NCI-H2196 treated with DMSO at 0.1 percent for 48 hours (cell line): ENCODE measurements around the gene CYP4A22.
"Not testable (repeated sequence)": the region's sequence is repeated elsewhere in the genome, so short reads cannot be mapped to it uniquely, and the experiment has no call there.

Experiments
- DNase-seq: peaks from one replicate; lab custom pipeline; 2025; ENCODE audit not compliant: unreplicated experiment; lab: John Stamatoyannopoulos, UW

CYP4A22 gene, protein sequence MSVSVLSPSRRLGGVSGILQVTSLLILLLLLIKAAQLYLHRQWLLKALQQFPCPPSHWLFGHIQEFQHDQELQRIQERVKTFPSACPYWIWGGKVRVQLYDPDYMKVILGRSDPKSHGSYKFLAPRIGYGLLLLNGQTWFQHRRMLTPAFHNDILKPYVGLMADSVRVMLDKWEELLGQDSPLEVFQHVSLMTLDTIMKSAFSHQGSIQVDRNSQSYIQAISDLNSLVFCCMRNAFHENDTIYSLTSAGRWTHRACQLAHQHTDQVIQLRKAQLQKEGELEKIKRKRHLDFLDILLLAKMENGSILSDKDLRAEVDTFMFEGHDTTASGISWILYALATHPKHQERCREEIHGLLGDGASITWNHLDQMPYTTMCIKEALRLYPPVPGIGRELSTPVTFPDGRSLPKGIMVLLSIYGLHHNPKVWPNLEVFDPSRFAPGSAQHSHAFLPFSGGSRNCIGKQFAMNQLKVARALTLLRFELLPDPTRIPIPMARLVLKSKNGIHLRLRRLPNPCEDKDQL

DNA sequence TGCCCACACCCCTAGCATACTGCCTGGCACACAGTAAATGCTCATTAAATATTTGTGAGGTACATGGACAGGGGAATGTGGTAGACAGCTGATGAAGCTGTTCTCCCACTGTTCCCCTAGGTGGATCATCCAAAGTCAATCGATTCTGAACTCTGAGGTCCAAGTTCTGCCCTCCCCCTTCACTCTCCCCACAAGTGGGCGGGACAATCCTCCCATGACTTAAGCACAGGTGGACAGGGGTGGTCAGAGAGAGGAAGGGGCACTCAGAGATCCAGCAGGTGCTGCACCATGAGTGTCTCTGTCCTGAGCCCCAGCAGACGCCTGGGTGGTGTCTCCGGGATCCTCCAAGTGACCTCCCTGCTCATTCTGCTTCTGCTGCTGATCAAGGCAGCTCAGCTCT lies at the start of gene CYP4A22:
TSS of gene CYP4A22 (plus strand) at position 244 of the 400 bp plus-strand sequence. CDS start at position 289, 45 bp downstream.
- DNase-seq, result no peak

DNA sequence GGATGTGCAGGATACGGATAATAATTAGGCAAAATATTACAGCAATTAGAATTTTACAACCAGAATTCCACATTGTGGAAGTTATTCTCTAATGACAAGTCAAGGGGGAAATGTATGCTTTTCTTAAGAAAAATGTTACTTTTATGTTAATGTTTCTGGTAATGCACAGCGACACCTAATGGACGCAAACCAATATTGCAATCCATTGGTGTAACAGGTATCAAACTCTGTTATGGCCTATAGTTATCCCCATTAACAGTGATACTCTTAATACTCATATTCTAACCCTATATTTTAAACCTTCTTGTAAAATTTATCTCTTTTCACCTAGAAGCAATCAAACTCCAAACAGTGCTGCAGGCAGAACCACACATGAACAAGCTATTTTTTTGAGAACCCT lies 47.9 kb upstream of the CYP4A22 start:
- not testable (repeated sequence) for DNase-seq

DNA sequence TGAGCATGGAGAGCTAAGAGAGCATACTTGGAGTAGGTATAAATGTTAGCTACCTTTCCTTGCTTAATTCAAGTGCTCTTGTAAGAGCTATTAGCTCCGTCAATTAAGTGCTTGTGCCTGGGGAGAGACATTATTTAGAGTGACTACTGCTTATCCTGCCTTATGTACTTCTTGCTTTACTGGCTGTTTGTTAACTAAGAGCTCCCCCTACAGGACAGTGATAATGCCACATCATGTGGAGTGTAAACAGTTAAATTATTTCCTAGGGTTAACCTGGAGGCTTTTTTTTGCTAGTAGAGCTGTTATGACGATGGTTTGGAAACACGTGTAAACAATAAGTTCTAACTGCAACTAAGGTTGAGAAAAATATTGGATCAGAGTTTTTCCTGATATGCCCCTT lies 45.8 kb upstream of the CYP4A22 start:
- DNase-seq, result not testable (repeated sequence)

DNA sequence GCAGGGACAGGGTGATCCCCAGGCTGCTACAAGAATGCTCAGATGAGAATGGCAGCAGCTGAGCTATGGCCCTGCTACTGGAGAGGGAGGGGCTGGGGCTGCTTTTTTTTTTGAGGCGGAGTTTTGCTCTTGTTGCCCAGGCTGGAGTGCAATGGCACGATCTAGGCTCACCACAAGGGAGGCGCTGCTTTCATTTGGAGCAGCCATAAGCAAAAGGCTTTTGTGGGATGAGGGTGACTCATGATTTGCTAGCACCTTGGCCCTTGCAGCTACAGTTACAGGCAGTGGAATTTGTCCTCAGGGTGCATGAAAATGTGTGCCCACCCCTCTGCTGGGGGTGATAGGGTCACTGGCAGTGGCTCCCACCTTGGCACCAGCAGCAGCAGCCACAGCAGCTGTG lies 32.4 kb upstream of the CYP4A22 start:
- no peak for DNase-seq

DNA sequence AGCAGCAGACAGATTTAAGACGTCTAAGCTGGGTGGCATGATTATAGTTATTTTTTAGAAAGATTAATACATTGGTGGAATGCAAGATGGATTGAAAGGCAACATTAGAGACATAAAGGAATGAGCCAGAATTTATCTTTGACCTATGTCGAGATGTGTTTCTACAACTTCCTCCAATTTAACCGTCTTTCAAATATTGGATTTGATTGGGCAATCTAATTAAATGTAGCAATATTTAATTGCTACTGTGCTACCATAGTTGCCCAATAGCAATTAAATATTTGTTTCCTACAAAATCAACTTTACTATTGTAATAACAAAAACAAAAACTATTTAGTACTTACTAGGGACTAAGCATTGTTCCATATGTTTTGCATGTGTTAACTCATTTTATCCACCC lies 30.4 kb upstream of the CYP4A22 start:
- no peak for DNase-seq

DNA sequence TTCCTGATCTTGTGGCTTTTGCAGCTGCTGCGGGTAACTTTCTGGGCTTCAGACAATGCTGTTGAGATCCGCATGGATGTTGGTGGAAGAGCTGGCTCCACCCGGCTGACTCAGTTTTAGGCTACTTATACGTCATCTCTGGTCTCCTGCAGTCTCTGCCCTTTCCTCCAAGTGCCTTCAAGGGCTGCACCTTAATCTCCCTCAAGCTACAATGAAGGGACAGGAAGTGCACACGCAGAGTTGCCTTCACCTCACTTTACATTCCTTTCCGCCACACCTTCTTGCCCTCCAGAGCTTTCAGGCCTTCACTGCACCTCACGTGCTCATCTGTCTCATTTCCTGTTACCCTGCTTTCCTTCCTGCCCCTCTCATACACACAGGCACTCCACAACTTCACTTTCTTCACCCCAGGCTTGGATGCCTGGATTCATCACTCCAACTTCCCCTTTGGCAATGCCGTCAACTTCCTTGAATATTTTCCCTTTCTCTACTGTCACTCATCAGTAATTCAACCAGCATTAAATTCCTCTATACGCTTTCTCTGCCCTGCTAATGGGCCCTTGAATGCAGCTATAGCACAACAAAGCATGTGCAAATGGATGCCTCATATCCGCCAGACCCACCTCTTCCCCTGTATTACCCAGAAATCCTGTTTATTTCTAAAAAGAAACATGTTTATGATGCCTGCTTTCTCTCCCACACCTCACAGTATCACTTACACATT lies 29.2 kb upstream of the CYP4A22 start:
- DNase-seq, result not testable (repeated sequence)

DNA sequence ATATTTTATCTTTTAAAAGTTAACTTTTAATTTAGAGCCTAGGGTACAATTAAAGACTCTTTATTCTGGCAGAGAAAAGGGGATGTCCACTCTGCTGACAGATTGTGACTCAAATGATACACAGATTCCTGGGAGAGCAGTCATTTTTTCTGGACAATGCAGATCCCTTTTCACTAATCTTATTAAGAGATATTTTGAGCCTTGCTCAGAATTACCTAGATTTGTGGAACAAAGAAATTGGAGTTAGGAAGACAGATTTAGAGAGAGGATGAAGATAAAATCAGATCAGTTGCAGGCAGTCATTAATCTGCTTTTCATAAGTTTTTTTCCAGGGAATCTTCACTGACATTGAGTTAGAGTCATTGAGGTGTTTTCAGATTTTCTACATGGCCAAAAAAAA lies 27.8 kb upstream of the CYP4A22 start:
- DNase-seq, result not testable (repeated sequence)

DNA sequence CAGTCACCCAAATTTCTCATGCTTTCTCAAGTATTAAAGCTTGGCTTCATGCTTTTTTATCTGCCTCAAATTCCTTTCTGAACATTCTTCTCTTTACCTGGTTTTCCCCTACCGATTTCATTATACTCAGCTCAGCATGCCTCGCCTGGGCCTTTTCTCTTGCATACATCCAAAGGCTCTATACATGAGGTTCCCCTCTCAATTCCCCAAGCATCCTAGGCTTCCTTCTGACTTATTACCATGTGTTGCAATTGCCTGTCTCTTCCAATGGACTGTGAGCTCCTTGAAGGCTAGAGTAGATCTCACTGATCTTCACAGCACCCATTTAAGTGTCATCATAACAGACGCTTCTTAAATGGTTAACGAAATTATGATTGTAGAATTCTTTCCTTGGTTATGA lies 24.1 kb upstream of the CYP4A22 start:
- no peak for DNase-seq

DNA sequence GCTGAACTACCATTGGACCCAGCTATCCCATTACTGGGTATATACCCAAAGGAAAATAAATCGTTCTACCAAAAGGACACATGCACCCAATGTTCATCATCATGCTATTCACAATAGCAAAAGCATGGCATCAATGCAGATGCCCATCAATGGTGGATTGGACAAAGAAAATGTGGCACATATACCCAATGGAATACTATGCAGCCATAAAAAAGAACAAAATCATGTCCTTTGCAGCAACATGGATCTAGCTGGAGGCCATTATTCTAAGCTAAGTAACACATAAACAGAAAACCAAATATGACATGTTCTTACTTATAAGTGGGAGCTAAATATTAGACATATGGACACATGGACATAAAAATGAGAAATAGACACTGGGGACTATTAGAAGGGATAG lies 16.2 kb upstream of the CYP4A22 start:
- not testable (repeated sequence) for DNase-seq

DNA sequence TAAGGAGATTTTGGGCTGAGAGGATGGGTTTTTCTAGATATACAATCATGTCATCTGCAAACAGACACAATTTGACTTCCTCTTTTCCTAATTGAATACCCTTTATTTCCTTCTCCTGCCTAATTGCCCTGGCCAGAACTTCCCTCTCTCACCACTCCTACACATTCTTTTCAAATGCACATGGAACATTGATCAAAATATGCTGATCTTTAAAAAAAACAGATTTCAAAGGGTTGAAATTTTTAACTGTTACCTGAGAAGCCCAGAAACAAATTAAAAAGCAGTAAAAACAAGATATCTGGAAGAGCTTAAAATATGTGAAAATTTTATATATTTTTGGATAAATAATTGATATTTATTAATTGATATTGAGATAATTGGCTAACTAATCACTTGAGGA lies 12.4 kb upstream of the CYP4A22 start:
- not testable (repeated sequence) for DNase-seq

DNA sequence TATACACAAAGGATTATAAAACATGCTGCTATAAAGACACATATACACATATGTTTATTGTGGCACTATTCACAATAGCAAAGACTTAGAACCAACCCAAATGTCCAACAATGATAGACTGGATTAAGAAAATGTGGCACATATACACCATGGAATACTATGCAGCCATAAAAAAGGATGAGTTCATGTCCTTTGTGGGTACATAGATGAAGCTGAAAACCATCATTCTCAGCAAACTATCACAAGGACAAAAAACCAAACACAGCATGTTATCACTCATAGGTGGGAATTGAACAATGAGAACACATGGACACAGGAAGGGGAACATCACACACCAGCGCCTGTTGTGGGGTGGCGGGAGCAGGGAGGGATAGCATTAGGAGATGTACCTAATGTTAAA lies 10.2 kb upstream of the CYP4A22 start:
- not testable (repeated sequence) for DNase-seq

DNA sequence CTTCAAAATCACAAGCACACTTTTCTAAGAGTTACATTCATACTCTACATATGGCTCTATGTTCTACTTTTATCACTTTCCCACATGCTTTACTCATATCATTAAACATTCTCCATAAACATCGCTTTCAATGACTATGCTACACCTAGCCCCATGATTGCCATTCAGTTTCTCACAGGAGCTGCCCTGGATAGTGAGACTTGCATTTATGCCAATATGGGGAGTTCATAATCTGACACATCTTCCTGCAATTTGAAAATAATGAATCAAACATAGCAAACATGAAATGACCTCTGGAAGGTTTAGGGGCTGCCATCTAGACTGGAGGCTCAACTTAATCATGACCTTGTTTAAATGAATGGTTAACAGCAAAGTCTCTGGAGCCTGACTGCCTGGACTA lies 9.0 kb upstream of the CYP4A22 start:
- DNase-seq, result no peak

DNA sequence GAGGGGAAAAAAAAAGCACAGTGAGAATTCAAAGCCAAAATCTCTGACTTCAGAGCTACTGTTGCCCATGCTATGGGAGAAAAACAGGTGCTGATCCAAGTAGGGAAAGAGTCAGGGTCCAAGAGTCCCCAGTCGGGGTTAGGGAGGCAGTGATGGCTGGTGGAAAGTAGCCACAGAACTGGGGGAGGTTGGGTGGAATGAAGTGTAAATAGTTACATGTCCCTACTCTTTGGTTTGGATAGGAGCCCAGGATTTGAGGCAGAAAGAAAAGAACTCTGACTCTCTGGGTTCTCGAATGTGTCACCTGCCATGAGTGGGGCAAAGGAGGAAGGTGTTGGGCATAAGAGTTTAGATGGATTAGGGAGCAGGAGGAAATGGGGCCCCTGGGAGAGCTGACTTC lies 8.4 kb upstream of the CYP4A22 start:
- DNase-seq, result not testable (repeated sequence)

DNA sequence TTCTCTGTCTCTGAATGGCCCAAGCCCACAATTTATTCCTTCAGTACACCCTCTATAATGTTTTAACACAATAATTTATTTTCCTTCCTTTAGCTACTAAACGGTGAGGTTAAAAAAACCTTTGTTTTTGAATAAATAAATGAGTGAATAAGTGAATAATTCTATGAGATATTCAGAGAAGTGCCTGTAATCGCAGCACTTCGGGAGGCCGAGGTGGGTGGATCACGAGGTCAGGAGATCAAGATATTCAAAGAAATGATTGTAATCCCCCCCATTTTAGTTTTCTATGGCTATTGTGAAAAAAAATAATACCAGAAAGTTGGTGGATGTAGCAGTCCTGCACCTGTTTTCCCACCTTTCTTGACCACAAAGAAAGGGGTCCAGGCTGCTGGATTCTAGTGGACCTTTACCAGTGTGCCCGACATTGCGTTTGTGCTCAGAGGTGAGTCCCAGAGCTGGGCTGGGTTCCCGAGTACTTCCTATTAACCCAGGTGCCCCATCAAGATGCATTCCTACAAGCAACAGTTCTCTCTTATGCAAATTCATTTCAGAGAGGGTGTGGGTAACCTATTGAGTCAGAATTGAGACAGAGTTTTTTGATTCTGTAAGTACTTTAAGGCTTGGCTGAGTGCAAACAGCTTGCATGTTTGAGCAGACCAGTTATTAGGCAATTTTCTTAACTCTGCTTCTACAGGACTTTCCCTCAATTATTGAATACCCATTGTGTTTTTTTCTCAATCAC lies 7.6 kb upstream of the CYP4A22 start:
- not testable (repeated sequence) for DNase-seq

DNA sequence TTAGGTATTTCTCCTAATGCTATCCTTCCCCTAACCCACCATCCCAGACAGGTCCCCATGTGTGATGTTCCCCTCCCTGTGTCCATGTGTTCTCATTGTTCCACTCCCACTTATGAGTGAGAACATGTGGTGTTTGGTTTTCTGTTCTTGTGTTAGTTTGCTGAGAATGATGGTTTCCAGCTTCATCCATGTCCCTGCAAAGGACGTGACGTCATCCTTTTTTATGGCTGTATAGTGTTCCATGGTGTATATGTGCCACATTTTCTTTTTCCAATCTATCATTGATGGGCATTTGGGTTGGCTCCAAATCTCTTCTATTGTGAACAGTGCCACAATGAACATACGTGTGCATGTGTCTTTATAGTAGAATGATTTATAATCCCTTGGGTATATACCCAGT lies 4.6 kb upstream of the CYP4A22 start:
- DNase-seq, result not testable (repeated sequence)

DNA sequence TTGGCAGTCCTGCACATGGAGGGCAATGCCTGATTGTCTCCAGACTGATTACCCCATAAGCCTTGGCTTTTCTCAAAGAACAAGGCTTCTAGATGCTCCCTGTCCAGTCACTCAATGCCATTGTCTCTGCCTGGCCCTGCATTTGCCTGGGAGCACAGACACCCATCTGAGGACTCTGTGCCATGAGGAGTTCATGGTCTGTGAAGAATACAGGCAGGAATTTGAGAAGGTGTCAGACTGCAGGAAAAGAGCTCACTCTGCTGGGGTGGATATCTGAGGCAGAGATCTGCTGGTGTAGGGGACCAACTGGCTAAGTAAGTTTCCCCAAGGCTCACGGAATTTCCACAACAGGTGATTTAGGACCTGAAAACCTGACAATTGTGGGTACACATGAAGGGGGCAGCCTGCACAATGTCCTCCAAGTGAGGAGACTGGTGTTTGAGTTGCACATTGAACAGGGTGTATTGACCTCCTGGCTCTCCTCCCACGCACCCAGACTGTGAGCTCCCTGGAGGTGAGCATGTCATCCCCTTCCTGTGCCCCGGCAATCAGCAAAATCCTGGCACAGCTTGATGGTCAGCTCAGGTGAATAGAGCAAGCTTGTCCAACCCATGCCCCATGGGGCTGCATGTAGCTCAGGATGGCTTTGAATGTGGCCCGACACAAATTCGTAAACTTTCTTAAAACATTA lies 829 bp downstream of the CYP4A22 start:
- DNase-seq, result no peak

DNA sequence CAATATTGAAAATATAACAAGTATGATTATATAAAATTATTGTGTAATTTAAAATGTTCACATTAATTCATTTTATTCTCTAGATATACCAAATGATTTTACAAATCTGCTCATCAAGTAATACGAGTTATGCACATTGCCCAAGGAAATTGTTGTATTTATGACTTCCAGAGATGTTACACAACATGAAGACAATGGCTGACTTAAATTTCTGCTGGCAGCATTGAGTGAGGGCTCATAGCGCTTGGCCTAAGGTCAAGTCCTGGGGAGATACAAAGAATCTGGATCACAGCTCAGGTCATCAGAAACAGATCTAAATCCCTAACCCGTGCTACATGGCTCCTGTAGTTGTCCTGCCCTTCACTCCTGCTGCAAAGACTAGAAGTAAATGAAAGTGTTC lies 3.1 kb downstream of the CYP4A22 start:
- not testable (repeated sequence) for DNase-seq

DNA sequence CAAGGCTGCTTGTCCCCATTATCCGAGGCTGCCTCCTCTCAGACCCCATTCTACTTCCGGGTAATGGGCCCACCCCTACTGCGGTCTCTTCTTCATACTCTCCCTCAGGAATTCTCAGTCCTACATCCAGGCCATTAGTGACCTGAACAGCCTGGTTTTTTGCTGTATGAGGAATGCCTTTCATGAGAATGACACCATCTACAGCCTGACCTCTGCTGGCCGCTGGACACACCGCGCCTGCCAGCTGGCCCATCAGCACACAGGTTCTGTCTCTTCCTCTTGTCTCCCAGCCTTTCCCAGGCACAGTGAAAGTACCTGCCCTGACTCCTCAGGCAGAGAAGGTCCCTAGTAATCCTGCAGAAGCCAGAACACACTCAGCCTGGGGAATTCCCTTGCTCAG lies 6.4 kb downstream of the CYP4A22 start:
- DNase-seq, result not testable (repeated sequence)

DNA sequence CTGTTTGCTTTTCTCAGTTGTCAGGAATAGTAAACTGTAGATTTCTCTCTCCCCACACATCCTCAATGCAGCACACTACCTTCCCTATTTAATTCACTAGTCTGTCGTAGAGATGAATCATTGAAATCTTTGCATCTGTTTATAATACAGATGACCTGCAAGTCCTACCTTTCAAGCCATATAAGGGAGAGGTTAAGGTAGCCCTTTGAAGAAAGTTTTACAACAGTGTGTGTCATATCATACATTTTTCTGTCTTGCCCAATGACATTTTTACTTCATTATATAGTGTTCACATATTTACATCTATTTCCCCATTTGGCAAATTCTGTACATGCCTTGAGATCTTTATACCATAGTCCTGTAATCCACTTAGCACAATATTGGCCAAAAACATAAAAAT lies 9.3 kb downstream of the CYP4A22 start:
- not testable (repeated sequence) for DNase-seq

DNA sequence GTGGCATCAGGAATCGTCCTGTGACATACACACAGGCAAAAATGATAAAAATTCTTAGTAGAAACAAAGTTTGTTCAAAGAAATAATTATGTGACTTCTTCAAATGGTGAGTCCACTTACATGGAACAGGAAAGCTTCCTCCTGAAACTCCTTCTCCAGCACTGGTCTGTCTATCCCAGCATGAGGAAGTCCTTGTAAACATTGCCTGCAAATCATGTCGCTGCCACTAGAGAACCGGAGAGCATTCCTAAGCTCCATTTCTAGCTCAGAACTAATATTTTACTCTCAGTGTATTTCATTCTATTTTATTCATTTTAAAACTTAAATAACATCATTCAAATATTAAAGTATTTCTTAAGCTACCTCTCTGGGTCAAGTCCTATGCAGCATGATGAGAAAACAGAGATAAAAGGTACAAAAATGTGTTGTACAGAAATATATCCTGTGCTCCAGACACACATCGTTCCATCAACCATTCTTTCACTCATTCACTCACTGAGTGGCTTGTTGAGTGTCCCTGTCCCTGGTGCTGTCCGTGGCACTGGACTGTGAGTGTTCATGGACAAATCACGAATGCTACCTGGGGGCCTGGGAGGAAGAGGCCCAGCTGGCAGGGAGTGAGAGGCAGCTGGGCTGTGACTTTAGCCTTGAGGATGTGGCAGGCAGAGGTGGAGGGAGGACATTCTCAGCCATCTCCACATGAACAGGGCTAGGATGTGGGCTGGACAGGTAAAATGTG lies 10.0 kb downstream of the CYP4A22 start:
- no peak for DNase-seq
